Neural progenitor cell (in vitro differentiated cells): ENCODE measurements around the gene ZNF783. TPM values are rescaled to one million over a fixed set of nuclear protein-coding genes. Genes with fewer than 3 reads are reported as not detected.
"Not testable (repeated sequence)": the region's sequence is repeated elsewhere in the genome, so short reads cannot be mapped to it uniquely, and the experiment has no call there.

Experiments used
- DNase-seq: peaks from one replicate; pipeline ENCODE4 v3.0.0-alpha.2; 2016; ENCODE audit warnings: low spot score
- H2AFZ ChIP-seq: fragments of 200-600 bp; sonication (generic); replicated peaks from 2 replicates; pipeline ENCODE4 v1.6.1; 2016; ENCODE audit warnings: antibody characterized with exemption
- H3F3A ChIP-seq: fragments of 200-600 bp; sonication (generic); 2 replicates; pipeline ENCODE4 v1.6.1; 2016; ENCODE audit warnings: antibody characterized with exemption, low read depth
- H3K27ac ChIP-seq: fragments of 200-600 bp; sonication (generic); 2 replicates; pipeline ENCODE4 v1.5.1; 2016; ENCODE audit warnings: mild to moderate bottlenecking
- H3K27me3 ChIP-seq: fragments of 200-600 bp; sonication (generic); 2 replicates; pipeline ENCODE4 v1.6.1; 2016; ENCODE audit warnings: mild to moderate bottlenecking, moderate library complexity
- H3K36me3 ChIP-seq: fragments of 200-600 bp; sonication (generic); 2 replicates; pipeline ENCODE4 v1.5.1; 2016
- H3K4me1 ChIP-seq: fragments of 200-600 bp; sonication (generic); 2 replicates; pipeline ENCODE4 v1.6.1; 2016; ENCODE audit warnings: mixed run types
- H3K4me2 ChIP-seq: fragments of 200-600 bp; sonication (generic); 2 replicates; pipeline ENCODE4 v1.6.1; 2016
- H3K4me3 ChIP-seq: fragments of 200-600 bp; sonication (generic); 2 replicates; pipeline ENCODE4 v1.5.1; 2016
- H3K79me2 ChIP-seq: fragments of 200-600 bp; sonication (generic); 2 replicates; pipeline ENCODE4 v1.6.1; 2016; ENCODE audit warnings: low read depth
- H3K9ac ChIP-seq: fragments of 200-600 bp; sonication (generic); 2 replicates; pipeline ENCODE4 v1.6.1; 2016
- H3K9me3 ChIP-seq: fragments of 200-600 bp; sonication (generic); 2 replicates; pipeline ENCODE4 v1.5.1; 2016; ENCODE audit warnings: low read depth
- H4K20me1 ChIP-seq: fragments of 200-600 bp; sonication (generic); 2 replicates; pipeline ENCODE4 v1.6.1; 2016; ENCODE audit warnings: low read depth
- H3K27ac Mint-ChIP-seq: 3 replicates; pipeline ENCODE4 v1.8.0; 2021; ENCODE audit warnings: mixed read lengths
- H3K27me3 Mint-ChIP-seq: 2 replicates; pipeline ENCODE4 v1.8.0; 2022; ENCODE audit warnings: low read depth, mild to moderate bottlenecking, inconsistent platforms, moderate library complexity, mixed read lengths; ENCODE audit not compliant: insufficient read depth
- H3K36me3 Mint-ChIP-seq: 3 replicates; pipeline ENCODE4 v1.8.0; 2021; ENCODE audit warnings: mixed read lengths
- H3K4me1 Mint-ChIP-seq: 3 replicates; pipeline ENCODE4 v1.8.0; 2021; ENCODE audit warnings: mixed read lengths
- H3K4me3 Mint-ChIP-seq: 3 replicates; pipeline ENCODE4 v1.8.0; 2021; ENCODE audit warnings: mild to moderate bottlenecking, moderate library complexity, mixed read lengths
- H3K9me3 Mint-ChIP-seq: 3 replicates; pipeline ENCODE4 v1.8.0; 2020; ENCODE audit warnings: mixed read lengths
- EZH2 ChIP-seq: fragments of 200-600 bp; sonication (generic); IDR thresholded peaks from 2 replicates; pipeline ENCODE4 v1.6.1; 2017; ENCODE audit warnings: antibody characterized with exemption, mild to moderate bottlenecking, moderate library complexity
- EZH2phosphoT487 ChIP-seq: fragments of 200-600 bp; sonication (generic); IDR thresholded peaks from 2 replicates; pipeline ENCODE4 v1.6.1; 2017; ENCODE audit warnings: antibody characterized with exemption
- total RNA-seq: library from RNA; depleted of rRNA; stranded (reverse); fragments of >200 nt; gene quantifications from 2 replicates; pipeline ENCODE4 v1.2.3, GENCODE V29; 2015; ENCODE audit warnings: low replicate concordance
- TF ChIP-seq, protein P1 (sequence below): fragments of 200-600 bp; sonication (generic); IDR thresholded peaks from 2 replicates; pipeline ENCODE4 v1.5.1; 2017; ENCODE audit warnings: antibody characterized with exemption, mild to moderate bottlenecking

ZNF783 gene
- total RNA-seq, 1 donor from 2014 or later, result 5.5 TPM

DNA sequence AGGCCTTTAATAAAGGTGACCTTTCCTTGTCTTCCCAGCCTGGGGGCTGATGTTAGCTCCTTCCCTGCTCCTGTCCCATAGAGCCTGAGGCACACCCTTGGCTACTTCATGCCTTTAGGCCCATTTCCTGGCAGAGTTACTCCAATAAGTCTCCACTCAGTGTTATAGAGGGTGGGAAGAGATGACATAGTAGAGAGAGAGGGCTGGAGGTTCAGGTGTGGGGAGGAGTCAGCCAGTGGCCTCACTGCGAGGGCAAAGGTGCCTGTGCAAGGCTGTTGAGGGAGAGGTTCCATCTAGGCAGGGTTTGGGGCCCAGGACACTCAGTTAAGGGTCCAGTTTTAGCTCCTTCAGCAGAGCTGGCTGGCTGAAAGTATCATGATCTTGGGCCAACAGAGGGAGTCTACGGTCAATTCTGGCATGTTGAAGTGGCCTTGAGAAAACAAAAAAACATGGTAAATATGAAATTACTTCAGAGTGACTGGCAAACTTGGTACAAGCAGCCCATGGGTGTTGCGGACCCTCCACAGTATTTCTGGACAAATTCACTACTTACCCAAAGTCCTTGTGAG, 67.9 kb downstream of the ZNF783 start:
- H3K27me3 Mint-ChIP-seq, result peaks cover 5% of the 10 kb centered on the region
- no peaks in the 10 kb centered on the region for H3K36me3 Mint-ChIP-seq
- peaks cover 4% of the 10 kb centered on the region for H3K9me3 ChIP-seq
- H3K27ac Mint-ChIP-seq, result no peak overlapping the region
- no peak overlapping the region for H3K9ac ChIP-seq
- H3K4me2 ChIP-seq, result no peak overlapping the region
- no peaks in the 10 kb centered on the region for H3K27me3 ChIP-seq
- H3K36me3 ChIP-seq, result no peaks in the 10 kb centered on the region
- H3K4me1 Mint-ChIP-seq, result no peaks in the 10 kb centered on the region
- H3K4me1 ChIP-seq, result no peaks in the 10 kb centered on the region
- no peak for DNase-seq
- H3K9me3 Mint-ChIP-seq, result peaks cover 15% of the 10 kb centered on the region
- no peak overlapping the region for H3K27ac ChIP-seq
- H4K20me1 ChIP-seq, result no peaks in the 10 kb centered on the region
- TF ChIP-seq EZH2 (no peak), EZH2phosphoT487 (no peak)
- TF ChIP-seq, protein P1, sequence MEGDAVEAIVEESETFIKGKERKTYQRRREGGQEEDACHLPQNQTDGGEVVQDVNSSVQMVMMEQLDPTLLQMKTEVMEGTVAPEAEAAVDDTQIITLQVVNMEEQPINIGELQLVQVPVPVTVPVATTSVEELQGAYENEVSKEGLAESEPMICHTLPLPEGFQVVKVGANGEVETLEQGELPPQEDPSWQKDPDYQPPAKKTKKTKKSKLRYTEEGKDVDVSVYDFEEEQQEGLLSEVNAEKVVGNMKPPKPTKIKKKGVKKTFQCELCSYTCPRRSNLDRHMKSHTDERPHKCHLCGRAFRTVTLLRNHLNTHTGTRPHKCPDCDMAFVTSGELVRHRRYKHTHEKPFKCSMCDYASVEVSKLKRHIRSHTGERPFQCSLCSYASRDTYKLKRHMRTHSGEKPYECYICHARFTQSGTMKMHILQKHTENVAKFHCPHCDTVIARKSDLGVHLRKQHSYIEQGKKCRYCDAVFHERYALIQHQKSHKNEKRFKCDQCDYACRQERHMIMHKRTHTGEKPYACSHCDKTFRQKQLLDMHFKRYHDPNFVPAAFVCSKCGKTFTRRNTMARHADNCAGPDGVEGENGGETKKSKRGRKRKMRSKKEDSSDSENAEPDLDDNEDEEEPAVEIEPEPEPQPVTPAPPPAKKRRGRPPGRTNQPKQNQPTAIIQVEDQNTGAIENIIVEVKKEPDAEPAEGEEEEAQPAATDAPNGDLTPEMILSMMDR, result no peak
- H3K4me3 ChIP-seq, result no peak overlapping the region
- no peak overlapping the region for H3K4me3 Mint-ChIP-seq
- H3F3A ChIP-seq, result no peaks in the 10 kb centered on the region
- H3K79me2 ChIP-seq, result no peaks in the 10 kb centered on the region
- no peak overlapping the region for H2AFZ ChIP-seq

DNA sequence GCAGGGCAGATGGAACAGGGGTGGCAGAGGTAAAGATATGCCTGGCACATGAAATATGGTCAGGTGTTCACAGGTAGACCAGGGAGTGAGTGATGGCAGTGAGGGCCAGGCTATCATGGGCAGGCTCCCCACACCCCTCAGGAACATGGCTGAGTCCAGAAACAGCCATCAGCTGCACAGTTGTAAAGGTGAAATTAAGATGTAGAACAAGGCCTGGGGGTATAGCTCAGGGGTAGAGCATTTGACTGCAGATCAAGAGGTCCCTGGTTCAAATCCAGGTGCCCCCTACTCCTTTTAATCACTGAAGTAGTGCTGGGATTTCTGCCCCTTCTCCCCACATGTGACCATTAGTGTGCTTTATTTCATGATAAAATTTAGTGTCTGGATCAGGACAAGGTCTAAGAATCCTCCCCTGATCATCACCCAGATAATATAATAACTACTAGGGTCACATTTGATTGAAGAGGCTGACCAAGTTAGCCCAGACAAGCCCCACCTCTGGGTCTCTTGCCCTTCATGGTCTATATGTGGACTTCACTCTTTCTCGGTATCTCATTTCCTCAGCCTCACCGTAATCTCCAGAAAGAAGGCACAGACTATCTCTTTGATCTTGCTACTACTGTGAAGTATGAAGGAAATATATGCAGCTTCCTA, 69.0 kb downstream of the ZNF783 start:
- H3K27ac ChIP-seq, result no peak overlapping the region
- H3K4me3 Mint-ChIP-seq, result no peak overlapping the region
- peaks cover 12% of the 10 kb centered on the region for H3K9me3 Mint-ChIP-seq
- no peak overlapping the region for H3K27ac Mint-ChIP-seq
- H3K9me3 ChIP-seq, result no peaks in the 10 kb centered on the region
- H3K27me3 Mint-ChIP-seq, result peaks cover 5% of the 10 kb centered on the region
- no peaks in the 10 kb centered on the region for H3K27me3 ChIP-seq
- TF ChIP-seq, protein P1, result no peak
- no peak for TF ChIP-seq EZH2phosphoT487
- TF ChIP-seq EZH2, result no peak
- H3F3A ChIP-seq, result no peaks in the 10 kb centered on the region
- H4K20me1 ChIP-seq, result no peaks in the 10 kb centered on the region
- H3K79me2 ChIP-seq, result no peaks in the 10 kb centered on the region
- no peak overlapping the region for H2AFZ ChIP-seq
- no peak overlapping the region for H3K4me3 ChIP-seq
- H3K36me3 Mint-ChIP-seq, result no peaks in the 10 kb centered on the region
- H3K36me3 ChIP-seq, result no peaks in the 10 kb centered on the region
- no peak overlapping the region for H3K9ac ChIP-seq
- no peak overlapping the region for H3K4me2 ChIP-seq
- H3K4me1 Mint-ChIP-seq, result no peaks in the 10 kb centered on the region
- no peaks in the 10 kb centered on the region for H3K4me1 ChIP-seq
- no peak for DNase-seq

DNA sequence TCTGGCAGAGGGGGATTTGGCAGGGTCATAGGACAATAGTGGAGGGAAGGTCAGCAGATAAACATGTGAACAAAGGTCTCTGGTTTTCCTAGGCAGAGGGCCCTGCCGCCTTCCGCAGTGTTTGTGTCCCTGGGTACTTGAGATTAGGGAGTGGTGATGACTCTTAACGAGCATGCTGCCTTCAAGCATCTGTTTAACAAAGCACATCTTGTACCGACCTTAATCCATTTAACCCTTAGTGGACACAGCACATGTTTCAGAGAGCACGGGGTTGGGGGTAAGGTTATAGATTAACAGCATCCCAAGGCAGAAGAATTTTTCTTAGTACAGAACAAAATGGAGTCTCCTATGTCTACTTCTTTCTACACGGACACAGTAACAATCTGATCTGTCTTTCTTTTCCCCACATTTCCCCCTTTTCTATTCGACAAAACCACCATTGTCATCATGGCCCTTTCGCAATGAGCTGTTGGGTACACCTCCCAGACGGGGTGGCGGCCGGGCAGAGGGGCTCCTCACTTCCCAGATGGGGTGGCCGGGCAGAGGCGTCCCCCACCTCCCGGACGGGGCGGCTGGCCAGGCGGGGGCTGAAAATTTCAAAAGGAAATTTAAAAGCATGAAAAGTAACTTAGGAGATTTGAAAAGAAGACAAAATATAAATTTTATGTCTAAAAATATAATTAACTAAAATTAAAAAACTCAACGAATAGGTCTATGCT, 70.8 kb downstream of the ZNF783 start:
- H3K27me3 ChIP-seq, H3K27ac ChIP-seq, H3K4me2 ChIP-seq, H3K9ac ChIP-seq, H3K36me3 ChIP-seq, H3K36me3 Mint-ChIP-seq, DNase-seq, H3K27me3 Mint-ChIP-seq, H3K79me2 ChIP-seq, H3K9me3 ChIP-seq, H2AFZ ChIP-seq, H3K4me3 Mint-ChIP-seq, H3K4me3 ChIP-seq, H3K9me3 Mint-ChIP-seq, H3F3A ChIP-seq, H4K20me1 ChIP-seq, H3K4me1 ChIP-seq, H3K4me1 Mint-ChIP-seq, H3K27ac Mint-ChIP-seq: not testable (repeated sequence)

DNA sequence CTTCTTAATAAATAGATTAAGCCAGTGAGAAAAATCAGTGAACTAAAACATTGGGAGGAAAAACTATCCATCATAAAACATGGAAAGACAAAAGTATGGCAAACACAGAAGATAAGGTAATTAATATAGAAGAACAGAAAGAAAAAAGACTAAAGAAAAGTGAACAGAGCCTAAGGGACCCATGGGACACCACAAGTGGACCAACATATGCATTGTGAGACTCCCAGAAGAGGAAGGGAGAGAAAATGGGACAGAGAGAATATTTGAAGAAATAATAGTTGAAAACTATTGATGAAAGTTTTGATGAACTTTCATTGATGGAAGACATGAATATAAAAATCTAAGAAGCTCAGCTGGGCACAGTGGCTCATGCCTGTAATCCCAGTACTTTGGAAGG, 71.3 kb downstream of the ZNF783 start:
- Histone ChIP-seq H3K27ac (no peak overlapping the region), H3F3A (no peaks in the 10 kb centered on the region), H3K27me3 (no peaks in the 10 kb centered on the region), H3K79me2 (no peaks in the 10 kb centered on the region), H3K9me3 (no peaks in the 10 kb centered on the region), H4K20me1 (no peaks in the 10 kb centered on the region), H3K4me1 (no peaks in the 10 kb centered on the region), H3K4me2 (no peak overlapping the region), H3K36me3 (no peaks in the 10 kb centered on the region), H2AFZ (no peak overlapping the region), H3K9ac (no peak overlapping the region), H3K4me3 (no peak overlapping the region)
- TF ChIP-seq EZH2phosphoT487, result no peak
- Mint-ChIP-seq H3K27ac (no peak overlapping the region), H3K36me3 (no peaks in the 10 kb centered on the region), H3K4me1 (no peaks in the 10 kb centered on the region), H3K27me3 (peaks cover 4% of the 10 kb centered on the region), H3K4me3 (no peak overlapping the region), H3K9me3 (peaks cover 10% of the 10 kb centered on the region)
- no peak for DNase-seq
